ENCODE results near the gene CFAP119.

DNA sequence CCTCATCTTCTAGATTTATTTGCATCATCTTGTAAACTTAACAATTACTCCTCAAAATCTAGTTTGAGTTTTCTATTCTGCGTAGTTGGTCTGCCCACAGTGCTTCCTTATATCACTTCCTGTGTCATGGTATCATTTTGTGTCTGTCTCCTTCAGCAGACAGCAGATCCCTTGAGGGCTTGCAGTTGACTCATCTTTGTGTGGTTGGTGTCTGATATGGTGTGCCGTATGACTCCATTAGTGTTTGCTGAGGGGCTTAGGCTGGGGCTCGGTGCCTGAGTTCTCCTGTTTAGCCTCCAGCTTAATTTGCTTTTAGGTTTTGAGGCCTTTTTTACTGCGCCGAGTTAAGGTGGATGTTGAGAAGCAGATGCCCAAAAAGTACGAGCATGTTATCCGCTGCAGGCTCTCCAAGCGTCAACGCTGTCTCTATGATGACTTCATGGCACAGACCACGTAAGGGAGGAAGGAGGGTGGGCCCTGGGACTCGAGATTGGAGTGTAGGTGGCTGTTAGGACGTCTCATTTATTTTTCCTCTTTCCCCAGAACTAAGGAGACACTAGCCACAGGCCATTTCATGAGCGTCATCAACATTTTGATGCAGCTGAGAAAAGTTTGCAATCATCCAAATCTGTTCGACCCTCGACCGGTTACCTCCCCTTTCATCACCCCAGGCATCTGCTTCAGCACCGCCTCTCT lies 46.0 kb downstream of the CFAP119 start:
- TF ChIP-seq POU2F2 (IDR thresholded peaks at IDR 0.05; ENCODE audit: low read depth, low read length) (no peak), POLR2A (IDR thresholded peaks at IDR 0.05; ENCODE audit: low read depth, low read length) (no peak), TAF1 (IDR thresholded peaks at IDR 0.05; ENCODE audit: low read depth, low read length) (no peak), POLR2AphosphoS5 (IDR thresholded peaks at IDR 0.05; ENCODE audit: low read depth, low read length) (no peak), PAX5 (IDR thresholded peaks at IDR 0.05; ENCODE audit: insufficient read depth, low read length, severe bottlenecking) (no peak)
